ENCODE results near the gene TH. TPM values are rescaled to one million over a fixed set of nuclear protein-coding genes. Genes with fewer than 3 reads are reported as not detected.

Gene TH
- total RNA-seq, 1 donor from 2014 or later, result 2.0 TPM

GRCh38 chr11:2200957-2201519 lies 29.4 kb upstream of the TH start:
- H3K27ac ChIP-seq, result no peak overlapping the region
- Mint-ChIP-seq H3K4me1 (peaks cover 10% of the 10 kb centered on the region), H3K36me3 (no peaks in the 10 kb centered on the region), H3K27me3 (ENCODE audit: insufficient read depth, low read depth) (peaks cover 14% of the 10 kb centered on the region), H3K27ac (no peak overlapping the region), H3K4me3 (peak overlapping the region; percentile 8), H3K9me3 (peaks cover 5% of the 10 kb centered on the region)
- H3K27me3 ChIP-seq, result peaks cover 9% of the 10 kb centered on the region
- no peaks in the 10 kb centered on the region for H3F3A ChIP-seq (ENCODE audit: low read depth)
- H4K20me1 ChIP-seq (ENCODE audit: low read depth), result no peaks in the 10 kb centered on the region
- no peaks in the 10 kb centered on the region for H3K79me2 ChIP-seq (ENCODE audit: low read depth)
- TF ChIP-seq, protein P1, sequence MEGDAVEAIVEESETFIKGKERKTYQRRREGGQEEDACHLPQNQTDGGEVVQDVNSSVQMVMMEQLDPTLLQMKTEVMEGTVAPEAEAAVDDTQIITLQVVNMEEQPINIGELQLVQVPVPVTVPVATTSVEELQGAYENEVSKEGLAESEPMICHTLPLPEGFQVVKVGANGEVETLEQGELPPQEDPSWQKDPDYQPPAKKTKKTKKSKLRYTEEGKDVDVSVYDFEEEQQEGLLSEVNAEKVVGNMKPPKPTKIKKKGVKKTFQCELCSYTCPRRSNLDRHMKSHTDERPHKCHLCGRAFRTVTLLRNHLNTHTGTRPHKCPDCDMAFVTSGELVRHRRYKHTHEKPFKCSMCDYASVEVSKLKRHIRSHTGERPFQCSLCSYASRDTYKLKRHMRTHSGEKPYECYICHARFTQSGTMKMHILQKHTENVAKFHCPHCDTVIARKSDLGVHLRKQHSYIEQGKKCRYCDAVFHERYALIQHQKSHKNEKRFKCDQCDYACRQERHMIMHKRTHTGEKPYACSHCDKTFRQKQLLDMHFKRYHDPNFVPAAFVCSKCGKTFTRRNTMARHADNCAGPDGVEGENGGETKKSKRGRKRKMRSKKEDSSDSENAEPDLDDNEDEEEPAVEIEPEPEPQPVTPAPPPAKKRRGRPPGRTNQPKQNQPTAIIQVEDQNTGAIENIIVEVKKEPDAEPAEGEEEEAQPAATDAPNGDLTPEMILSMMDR (IDR thresholded peaks at IDR 0.05), result no peak
- TF ChIP-seq EZH2 (IDR thresholded peaks at IDR 0.05) (no peak), EZH2phosphoT487 (IDR thresholded peaks at IDR 0.05) (no peak)
- H2AFZ ChIP-seq (replicated peaks), result no peak overlapping the region
- no peaks in the 10 kb centered on the region for H3K4me1 ChIP-seq
- H3K9ac ChIP-seq, result no peak overlapping the region
- DNase-seq (ENCODE audit: low spot score), result no peak
- H3K4me3 ChIP-seq, result no peak overlapping the region
- H3K4me2 ChIP-seq, result no peak overlapping the region
- no peaks in the 10 kb centered on the region for H3K36me3 ChIP-seq
- H3K9me3 ChIP-seq (ENCODE audit: low read depth), result no peaks in the 10 kb centered on the region

DNA sequence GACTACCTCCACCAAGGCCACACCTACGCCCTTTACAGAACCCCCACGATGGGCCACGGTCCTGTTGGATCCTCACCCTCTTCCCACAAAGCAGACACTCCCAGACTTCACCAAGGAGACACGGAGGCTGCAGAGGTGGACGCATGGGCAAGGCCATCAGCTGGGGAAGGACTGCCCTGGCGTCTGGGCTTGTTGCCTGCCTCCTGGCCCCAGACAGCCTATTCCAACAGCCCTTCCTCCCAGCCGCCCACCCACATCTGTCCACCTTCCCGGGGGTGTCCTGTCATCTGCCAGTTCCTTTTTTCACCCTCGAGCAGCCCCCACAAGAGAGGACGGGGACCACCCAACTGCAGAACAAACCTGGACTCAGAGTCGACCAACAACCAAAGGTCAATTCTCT lies 28.9 kb upstream of the TH start:
- Mint-ChIP-seq H3K27ac (no peak overlapping the region), H3K4me3 (no peak overlapping the region), H3K4me1 (peaks cover 10% of the 10 kb centered on the region), H3K27me3 (ENCODE audit: insufficient read depth, low read depth) (peaks cover 14% of the 10 kb centered on the region), H3K9me3 (peaks cover 5% of the 10 kb centered on the region), H3K36me3 (no peaks in the 10 kb centered on the region)
- Histone ChIP-seq H3K79me2 (ENCODE audit: low read depth) (no peaks in the 10 kb centered on the region), H3K9me3 (ENCODE audit: low read depth) (no peaks in the 10 kb centered on the region), H3K4me1 (no peaks in the 10 kb centered on the region), H3K27me3 (peaks cover 10% of the 10 kb centered on the region), H3K9ac (no peak overlapping the region), H4K20me1 (ENCODE audit: low read depth) (no peaks in the 10 kb centered on the region), H3F3A (ENCODE audit: low read depth) (no peaks in the 10 kb centered on the region), H3K4me2 (no peak overlapping the region), H3K27ac (no peak overlapping the region), H2AFZ (replicated peaks) (peak overlapping the region; percentile 10), H3K4me3 (no peak overlapping the region), H3K36me3 (no peaks in the 10 kb centered on the region)
- no peak for DNase-seq (ENCODE audit: low spot score)
- TF ChIP-seq EZH2 (IDR thresholded peaks at IDR 0.05), result no peak
- TF ChIP-seq EZH2phosphoT487 (IDR thresholded peaks at IDR 0.05), result no peak
- TF ChIP-seq, protein P1 (IDR thresholded peaks at IDR 0.05), result no peak

- Mint-ChIP-seq H3K27me3 (ENCODE audit: insufficient read depth, low read depth) (peaks cover 14% of the 10 kb centered on the region), H3K9me3 (peaks cover 5% of the 10 kb centered on the region), H3K4me3 (no peak overlapping the region), H3K36me3 (no peaks in the 10 kb centered on the region), H3K4me1 (peaks cover 11% of the 10 kb centered on the region), H3K27ac (no peak overlapping the region)
- Histone ChIP-seq H3K36me3 (no peaks in the 10 kb centered on the region), H3K27me3 (peaks cover 10% of the 10 kb centered on the region), H3K27ac (no peak overlapping the region), H3K4me2 (no peak overlapping the region), H2AFZ (replicated peaks) (peak overlapping the region; percentile 10), H3K9ac (no peak overlapping the region), H3K4me1 (peaks cover 1% of the 10 kb centered on the region), H3F3A (ENCODE audit: low read depth) (no peaks in the 10 kb centered on the region), H3K4me3 (no peak overlapping the region), H3K79me2 (ENCODE audit: low read depth) (no peaks in the 10 kb centered on the region), H3K9me3 (ENCODE audit: low read depth) (no peaks in the 10 kb centered on the region), H4K20me1 (ENCODE audit: low read depth) (no peaks in the 10 kb centered on the region)
- no peak for DNase-seq (ENCODE audit: low spot score)
- TF ChIP-seq EZH2 (IDR thresholded peaks at IDR 0.05), result no peak
- TF ChIP-seq, protein P1 (IDR thresholded peaks at IDR 0.05), result no peak
- no peak for TF ChIP-seq EZH2phosphoT487 (IDR thresholded peaks at IDR 0.05)
Measured at GRCh38 chr11:2199466-2200341, 28.1 kb upstream of the TH start.

All from neural progenitor cell (in vitro differentiated cells).